ENCODE results near the gene OR11A1.

OR11A1 gene

DNA sequence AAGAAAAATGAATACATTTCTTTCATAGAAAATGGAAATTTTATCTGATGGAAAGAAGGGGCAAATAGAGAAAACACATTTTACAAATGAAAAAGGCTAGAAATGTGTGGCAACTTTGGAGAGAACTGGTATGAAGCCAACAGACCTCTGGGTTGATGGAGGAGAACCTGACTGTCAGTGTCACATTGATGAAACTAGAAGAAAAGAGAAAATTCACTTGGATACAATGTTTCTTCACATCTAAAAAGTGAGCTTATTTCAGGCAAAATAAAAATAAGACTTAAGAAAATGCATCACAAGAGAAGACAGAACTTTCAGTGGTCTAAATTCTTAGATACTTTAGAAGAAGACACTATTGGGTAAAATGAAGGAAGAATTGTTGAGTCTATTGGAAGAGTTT is 61.5 kb downstream of the OR11A1 start, which contains the start of gene OR12D2:
Gene OR12D2, plus strand, starts transcription at position 301 of the 400 bp plus-strand sequence. CDS start 1,069 bp downstream, outside the sequence.
- DNase-seq (ENCODE audit: low read depth, low spot score) = no peak

- DNase-seq (ENCODE audit: low read depth, low spot score) = no peak
These were observed 68.3 kb downstream of the OR11A1 start for GRCh38 chr6:29388533-29388932.

DNA sequence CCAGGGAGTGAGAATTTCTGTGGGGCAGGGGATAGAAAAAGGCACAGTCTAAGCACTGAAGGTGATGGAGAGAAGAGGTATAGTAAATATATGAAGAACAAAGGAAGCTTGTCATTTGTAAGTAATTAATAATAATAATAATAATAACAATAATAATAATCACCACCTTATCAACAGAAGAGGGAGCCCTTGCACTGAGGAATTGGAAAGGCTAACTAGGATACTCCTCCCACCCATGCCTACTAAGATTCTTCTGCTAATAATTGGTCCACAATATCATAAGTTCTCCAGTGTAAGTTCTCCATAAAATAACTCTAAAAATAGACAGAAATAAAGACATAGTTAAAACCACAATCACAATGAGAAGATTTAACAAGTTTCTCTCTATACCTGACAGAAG is 80.9 kb downstream of the OR11A1 start:
- DNase-seq (ENCODE audit: low read depth, low spot score) = no peak

Data from brain pericyte (primary cell).